ENCODE data around the gene ATP8B4.

The ATP8B4 gene

GRCh38 chr15:50144341-50145120 is 25.5 kb upstream of the ATP8B4 start:
- H4K20me1 ChIP-seq (ENCODE audit: insufficient read depth, low read length, poor library complexity, severe bottlenecking), result no peaks in the 10 kb centered on the region
- H3K4me2 ChIP-seq (ENCODE audit: low read depth, low read length, poor library complexity, severe bottlenecking), result no peak overlapping the region
- H3K4me1 ChIP-seq (ENCODE audit: insufficient read depth, low read length, poor library complexity, severe bottlenecking), result peaks cover 7% of the 10 kb centered on the region
- H3K27me3 ChIP-seq (ENCODE audit: insufficient read depth, low read length, poor library complexity, severe bottlenecking), result no peaks in the 10 kb centered on the region
- no peak for TF ChIP-seq CTCF (conservative IDR thresholded peaks at IDR 0.05; ENCODE audit: low read length)
- TF ChIP-seq EZH2phosphoT487 (IDR thresholded peaks at IDR 0.05; ENCODE audit: borderline replicate concordance), result no peak
- H2AFZ ChIP-seq (ENCODE audit: low read length), result no peak overlapping the region
- H3K79me2 ChIP-seq (ENCODE audit: insufficient read depth, low read length), result no peaks in the 10 kb centered on the region
- H3F3A ChIP-seq (ENCODE audit: low read depth), result no peaks in the 10 kb centered on the region
- H3K4me3 ChIP-seq (ENCODE audit: low read length, poor library complexity, severe bottlenecking), result no peak overlapping the region
- H3K9ac ChIP-seq (ENCODE audit: low read depth, low read length, poor library complexity, severe bottlenecking), result no peak overlapping the region
- H3K36me3 ChIP-seq (ENCODE audit: insufficient read depth, low read length), result no peaks in the 10 kb centered on the region
- no peaks in the 10 kb centered on the region for H3K9me3 ChIP-seq (ENCODE audit: insufficient read depth, low read depth, low read length)
- H3K9me2 ChIP-seq (replicated peaks; ENCODE audit: low read depth, low read length), result no peaks in the 10 kb centered on the region

- H3K27me3 ChIP-seq (ENCODE audit: insufficient read depth, low read length, poor library complexity, severe bottlenecking), result no peaks in the 10 kb centered on the region
- H3K4me3 ChIP-seq (ENCODE audit: low read length, poor library complexity, severe bottlenecking), result no peak overlapping the region
- no peak overlapping the region for H3K9ac ChIP-seq (ENCODE audit: low read depth, low read length, poor library complexity, severe bottlenecking)
Observed at GRCh38 chr15:50143255-50143860, 24.3 kb upstream of the ATP8B4 start.

GRCh38 chr15:50141856-50142255 is 22.8 kb upstream of the ATP8B4 start:
- H3F3A ChIP-seq (ENCODE audit: low read depth), result no peaks in the 10 kb centered on the region
- H4K20me1 ChIP-seq (ENCODE audit: insufficient read depth, low read length, poor library complexity, severe bottlenecking), result no peaks in the 10 kb centered on the region
- H3K9me2 ChIP-seq (replicated peaks; ENCODE audit: low read depth, low read length), result no peaks in the 10 kb centered on the region
- no peaks in the 10 kb centered on the region for H3K9me3 ChIP-seq (ENCODE audit: insufficient read depth, low read depth, low read length)
- H3K36me3 ChIP-seq (ENCODE audit: insufficient read depth, low read length), result no peaks in the 10 kb centered on the region
- H3K9ac ChIP-seq (ENCODE audit: low read depth, low read length, poor library complexity, severe bottlenecking), result no peak overlapping the region
- H3K4me1 ChIP-seq (ENCODE audit: insufficient read depth, low read length, poor library complexity, severe bottlenecking), result no peaks in the 10 kb centered on the region
- H3K79me2 ChIP-seq (ENCODE audit: insufficient read depth, low read length), result no peaks in the 10 kb centered on the region
- TF ChIP-seq EZH2phosphoT487 (IDR thresholded peaks at IDR 0.05; ENCODE audit: borderline replicate concordance) (no peak), CTCF (conservative IDR thresholded peaks at IDR 0.05; ENCODE audit: low read length) (no peak)
- no peak overlapping the region for H2AFZ ChIP-seq (ENCODE audit: low read length)
- no peaks in the 10 kb centered on the region for H3K27me3 ChIP-seq (ENCODE audit: insufficient read depth, low read length, poor library complexity, severe bottlenecking)
- no peak overlapping the region for H3K4me2 ChIP-seq (ENCODE audit: low read depth, low read length, poor library complexity, severe bottlenecking)
- H3K4me3 ChIP-seq (ENCODE audit: low read length, poor library complexity, severe bottlenecking), result no peak overlapping the region

More at GRCh38 chr15:50143255-50143860, 24.3 kb upstream of the ATP8B4 start:
- TF ChIP-seq EZH2phosphoT487 (IDR thresholded peaks at IDR 0.05; ENCODE audit: borderline replicate concordance), result no peak
- TF ChIP-seq CTCF (conservative IDR thresholded peaks at IDR 0.05; ENCODE audit: low read length), result no peak
- H3K36me3 ChIP-seq (ENCODE audit: insufficient read depth, low read length), result no peaks in the 10 kb centered on the region
- H3K4me2 ChIP-seq (ENCODE audit: low read depth, low read length, poor library complexity, severe bottlenecking), result no peak overlapping the region
- H4K20me1 ChIP-seq (ENCODE audit: insufficient read depth, low read length, poor library complexity, severe bottlenecking), result no peaks in the 10 kb centered on the region
- no peaks in the 10 kb centered on the region for H3K4me1 ChIP-seq (ENCODE audit: insufficient read depth, low read length, poor library complexity, severe bottlenecking)
- no peaks in the 10 kb centered on the region for H3K79me2 ChIP-seq (ENCODE audit: insufficient read depth, low read length)
- H3F3A ChIP-seq (ENCODE audit: low read depth), result no peaks in the 10 kb centered on the region
- no peak overlapping the region for H2AFZ ChIP-seq (ENCODE audit: low read length)
- no peaks in the 10 kb centered on the region for H3K9me3 ChIP-seq (ENCODE audit: insufficient read depth, low read depth, low read length)
- H3K9me2 ChIP-seq (replicated peaks; ENCODE audit: low read depth, low read length), result no peaks in the 10 kb centered on the region

All from Loucy (cell line).